ENCODE data around the gene QSOX2. TPM values are rescaled to one million over a fixed set of nuclear protein-coding genes. Genes with fewer than 3 reads are reported as not detected.

QSOX2 gene
- total RNA-seq, 1 experiment from 2014 or later, result 34.6 TPM

DNA sequence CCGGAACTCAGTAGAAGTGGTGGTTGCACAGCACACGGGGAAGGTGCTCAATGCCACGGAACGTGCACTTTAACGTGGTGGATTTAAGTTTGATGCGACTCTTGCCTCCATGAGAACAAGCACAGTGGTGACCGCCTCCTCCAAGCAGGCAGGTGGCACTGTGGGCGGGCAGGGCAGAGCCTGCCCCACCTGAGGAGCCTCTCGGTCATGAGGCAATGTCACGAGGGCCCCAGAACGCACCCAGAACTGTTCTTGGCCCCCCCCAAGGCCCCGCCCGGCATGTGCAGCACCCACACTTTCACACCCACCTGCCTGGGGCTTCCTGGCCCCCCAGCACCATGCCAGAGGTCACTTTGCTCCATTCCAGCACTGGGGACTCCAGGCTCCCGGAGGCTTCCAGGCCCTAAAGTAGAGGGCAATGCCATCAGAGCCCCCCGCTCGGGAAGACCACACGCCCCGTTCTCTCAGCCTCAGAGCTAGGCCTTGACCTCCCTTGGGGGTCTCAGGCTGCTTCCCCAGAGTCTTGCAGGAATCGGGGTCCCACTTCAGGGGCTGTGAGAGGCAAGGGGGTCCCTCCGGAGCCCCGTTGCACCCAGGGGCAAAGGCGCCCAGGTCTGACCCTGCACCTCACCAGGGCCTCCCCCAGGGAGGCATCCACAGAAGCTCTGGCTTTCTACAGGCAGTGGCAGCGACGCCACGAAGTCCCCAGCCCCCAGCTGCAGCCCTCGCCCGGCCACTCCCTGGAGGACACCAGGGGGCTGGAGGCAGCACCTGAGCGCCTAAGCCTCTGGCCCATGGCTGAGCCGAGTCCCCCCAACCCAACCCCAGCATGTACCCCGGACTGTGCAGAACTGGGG is 44.3 kb upstream of the QSOX2 start:
- TF ChIP-seq, protein P1, sequence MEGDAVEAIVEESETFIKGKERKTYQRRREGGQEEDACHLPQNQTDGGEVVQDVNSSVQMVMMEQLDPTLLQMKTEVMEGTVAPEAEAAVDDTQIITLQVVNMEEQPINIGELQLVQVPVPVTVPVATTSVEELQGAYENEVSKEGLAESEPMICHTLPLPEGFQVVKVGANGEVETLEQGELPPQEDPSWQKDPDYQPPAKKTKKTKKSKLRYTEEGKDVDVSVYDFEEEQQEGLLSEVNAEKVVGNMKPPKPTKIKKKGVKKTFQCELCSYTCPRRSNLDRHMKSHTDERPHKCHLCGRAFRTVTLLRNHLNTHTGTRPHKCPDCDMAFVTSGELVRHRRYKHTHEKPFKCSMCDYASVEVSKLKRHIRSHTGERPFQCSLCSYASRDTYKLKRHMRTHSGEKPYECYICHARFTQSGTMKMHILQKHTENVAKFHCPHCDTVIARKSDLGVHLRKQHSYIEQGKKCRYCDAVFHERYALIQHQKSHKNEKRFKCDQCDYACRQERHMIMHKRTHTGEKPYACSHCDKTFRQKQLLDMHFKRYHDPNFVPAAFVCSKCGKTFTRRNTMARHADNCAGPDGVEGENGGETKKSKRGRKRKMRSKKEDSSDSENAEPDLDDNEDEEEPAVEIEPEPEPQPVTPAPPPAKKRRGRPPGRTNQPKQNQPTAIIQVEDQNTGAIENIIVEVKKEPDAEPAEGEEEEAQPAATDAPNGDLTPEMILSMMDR (conservative IDR thresholded peaks at IDR 0.05), result no peak
- TF ChIP-seq EZH2 (IDR thresholded peaks at IDR 0.05; ENCODE audit: low read depth), result no peak
- H3K4me1 ChIP-seq (replicated peaks; ENCODE audit: insufficient read depth), result no peaks in the 10 kb centered on the region
- no peaks in the 10 kb centered on the region for H3K9me3 ChIP-seq (ENCODE audit: insufficient read depth, low read depth)
- peaks cover 5% of the 10 kb centered on the region; the same call in 1 of the 2 replicates for H3F3A ChIP-seq (ENCODE audit: insufficient read depth, low read depth)
- ChIA-PET POLR2A (ENCODE audit: unreplicated experiment) (no interaction called here), CTCF (no interaction called here)
- no peaks in the 10 kb centered on the region for H4K20me1 ChIP-seq (ENCODE audit: insufficient read depth)
- H3K27ac ChIP-seq, result no peak overlapping the region
- no peak overlapping the region for H3K4me2 ChIP-seq
- no peak overlapping the region for H2AFZ ChIP-seq
- intact Hi-C loops (cut with micrococcal nuclease; ENCODE audit: unreplicated experiment), result loop anchor here (10.0 kb wide), 1 partner anchor 325 kb away; the partner anchor contains the start of gene UBAC1
- no peaks in the 10 kb centered on the region for H3K9me2 ChIP-seq (ENCODE audit: insufficient read depth)
- DNase-seq, result no peak
- no TSS peak for BruUV-seq (replicated peaks)
- H3K79me2 ChIP-seq (ENCODE audit: low read depth), result no peaks in the 10 kb centered on the region
- H3K36me3 ChIP-seq (ENCODE audit: low read depth), result no peaks in the 10 kb centered on the region
- peaks cover 30% of the 10 kb centered on the region for H3K27me3 ChIP-seq (ENCODE audit: insufficient read depth, low read depth)
- H3K4me3 ChIP-seq, result no peak overlapping the region

DNA sequence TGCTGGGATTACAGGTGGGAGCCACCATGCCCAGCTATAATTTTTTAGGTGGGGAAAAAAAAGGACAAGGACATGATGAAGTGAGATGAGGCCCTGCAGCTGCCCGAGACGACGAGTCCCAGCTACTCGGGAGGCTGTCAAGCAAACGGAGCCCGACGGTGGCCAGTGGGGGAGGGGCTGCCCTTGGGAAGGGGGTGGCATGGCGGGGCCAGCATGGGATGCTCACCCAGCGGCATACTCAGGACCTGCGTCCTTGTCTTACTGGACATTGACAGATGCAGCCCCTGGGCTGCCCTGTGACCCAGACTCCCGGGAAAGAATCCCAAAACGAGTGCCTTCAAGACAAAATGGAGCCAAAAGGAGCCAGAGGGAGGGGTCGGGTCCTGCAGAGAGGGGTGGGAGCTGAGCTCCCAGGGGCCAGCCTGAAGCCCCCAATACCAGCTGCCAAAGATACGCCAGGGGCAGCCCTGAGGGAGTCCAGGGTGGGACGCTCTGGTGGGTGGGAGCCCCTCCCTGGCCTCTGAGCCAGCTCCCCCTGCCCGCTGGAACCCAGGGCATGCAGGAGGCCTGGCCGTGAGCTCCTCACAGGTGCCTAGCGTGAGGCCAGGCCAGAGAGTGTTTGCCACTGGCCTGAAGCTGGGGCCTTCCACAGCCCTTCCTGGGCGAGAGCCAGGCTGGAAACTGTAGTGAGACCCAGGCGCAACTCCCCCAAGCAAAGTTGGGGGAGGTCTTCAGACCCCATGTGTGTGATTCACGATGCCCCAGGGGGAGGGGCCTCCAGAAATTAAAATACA is 42.5 kb upstream of the QSOX2 start:
- Histone ChIP-seq H3K27ac (no peak overlapping the region), H3K27me3 (ENCODE audit: insufficient read depth, low read depth) (peaks cover 36% of the 10 kb centered on the region), H3K4me2 (no peak overlapping the region), H3K4me3 (no peak overlapping the region), H3K9me2 (ENCODE audit: insufficient read depth) (no peaks in the 10 kb centered on the region), H4K20me1 (ENCODE audit: insufficient read depth) (no peaks in the 10 kb centered on the region), H3F3A (ENCODE audit: insufficient read depth, low read depth) (no peaks in the 10 kb centered on the region; the same call in 1 of the 2 replicates), H3K79me2 (ENCODE audit: low read depth) (no peaks in the 10 kb centered on the region), H2AFZ (no peak overlapping the region), H3K36me3 (ENCODE audit: low read depth) (no peaks in the 10 kb centered on the region), H3K9me3 (ENCODE audit: insufficient read depth, low read depth) (no peaks in the 10 kb centered on the region), H3K4me1 (replicated peaks; ENCODE audit: insufficient read depth) (no peaks in the 10 kb centered on the region)
- BruUV-seq (replicated peaks), result no TSS peak
- ChIA-PET POLR2A (ENCODE audit: unreplicated experiment) (interaction anchor here (0.6 kb wide), 1 partner anchor 525 kb away, joined by 3 read pairs; no protein-coding TSS in a partner anchor), CTCF (no interaction called here)
- TF ChIP-seq, protein P1 (conservative IDR thresholded peaks at IDR 0.05), result no peak
- TF ChIP-seq EZH2 (IDR thresholded peaks at IDR 0.05; ENCODE audit: low read depth), result no peak
- intact Hi-C loops (cut with micrococcal nuclease; ENCODE audit: unreplicated experiment), result loop anchor here (10.0 kb wide), 1 partner anchor 323 kb away; the partner anchor contains the start of gene UBAC1
- DNase-seq, result no peak

DNA sequence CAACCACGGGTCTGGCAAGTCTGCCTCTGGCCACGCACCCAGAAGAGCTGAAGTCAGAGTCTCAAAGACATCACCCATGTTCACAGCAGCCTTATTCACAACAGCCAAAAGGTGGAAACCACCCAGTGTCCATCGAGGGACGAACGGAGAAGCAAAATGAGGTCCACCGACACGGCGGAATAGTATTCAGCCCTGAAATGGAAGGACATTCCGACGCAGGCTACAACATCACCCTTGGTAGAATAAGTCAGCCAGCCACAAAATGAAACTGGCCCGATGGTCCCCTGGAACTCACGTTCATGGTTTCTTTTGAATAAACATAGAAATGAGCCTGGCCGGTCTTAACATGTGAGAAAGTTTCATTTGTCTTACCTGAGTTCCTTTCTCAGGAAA is 41.4 kb upstream of the QSOX2 start:
- no peak for TF ChIP-seq EZH2 (IDR thresholded peaks at IDR 0.05; ENCODE audit: low read depth)
- TF ChIP-seq, protein P1 (conservative IDR thresholded peaks at IDR 0.05), result no peak

More for the DNA sequence above, 41.4 kb upstream of the QSOX2 start:
- no peaks in the 10 kb centered on the region; the same call in 1 of the 2 replicates for H3F3A ChIP-seq (ENCODE audit: insufficient read depth, low read depth)
- CTCF ChIA-PET, result interaction anchor here (0.6 kb wide), 1 partner anchor 995 kb away, joined by 3 read pairs; no protein-coding TSS in a partner anchor
- H3K79me2 ChIP-seq (ENCODE audit: low read depth), result no peaks in the 10 kb centered on the region
- DNase-seq, result no peak
- H3K4me3 ChIP-seq, result no peak overlapping the region
- peaks cover 36% of the 10 kb centered on the region for H3K27me3 ChIP-seq (ENCODE audit: insufficient read depth, low read depth)
- no peaks in the 10 kb centered on the region for H3K36me3 ChIP-seq (ENCODE audit: low read depth)
- H3K27ac ChIP-seq, result no peak overlapping the region
- H2AFZ ChIP-seq, result no peak overlapping the region
- intact Hi-C loops (cut with micrococcal nuclease; ENCODE audit: unreplicated experiment), result loop anchor here (10.0 kb wide), 1 partner anchor 322 kb away; the partner anchor contains the start of gene UBAC1
- BruUV-seq (replicated peaks), result no TSS peak
- no peaks in the 10 kb centered on the region for H3K4me1 ChIP-seq (replicated peaks; ENCODE audit: insufficient read depth)
- no peaks in the 10 kb centered on the region for H3K9me2 ChIP-seq (ENCODE audit: insufficient read depth)
- H4K20me1 ChIP-seq (ENCODE audit: insufficient read depth), result no peaks in the 10 kb centered on the region
- no peaks in the 10 kb centered on the region for H3K9me3 ChIP-seq (ENCODE audit: insufficient read depth, low read depth)
- POLR2A ChIA-PET (ENCODE audit: unreplicated experiment), result interaction anchor here (0.7 kb wide), 1 partner anchor 18 kb away, joined by 3 read pairs; no protein-coding TSS in a partner anchor
- H3K4me2 ChIP-seq, result no peak overlapping the region
